HL-60/S4 treated with phorbol 12-myristate 13-acetate at 8.2 ng/mL for 4 days and 3 days (cell line): Measurements from ENCODE around the gene KDM4C.
"Not testable (repeated sequence)": the region's sequence is repeated elsewhere in the genome, so short reads cannot be mapped to it uniquely, and the experiment has no call there.

ENCODE experiments used
- in situ Hi-C: fragments of 300-500 bp; cut with MboI; formaldehyde crosslinking; loops from 2 replicates; pipeline ENCODE4 v1.15.0; 2022; ENCODE audit warnings: low sequenced_read_pairs

KDM4C gene

GRCh38 chr9:6763244-6763643 lies 5.5 kb downstream of the KDM4C start:
- in situ Hi-C loops = no loop called here

GRCh38 chr9:6764011-6764410 lies 6.2 kb downstream of the KDM4C start:
- in situ Hi-C loops = no loop called here

DNA sequence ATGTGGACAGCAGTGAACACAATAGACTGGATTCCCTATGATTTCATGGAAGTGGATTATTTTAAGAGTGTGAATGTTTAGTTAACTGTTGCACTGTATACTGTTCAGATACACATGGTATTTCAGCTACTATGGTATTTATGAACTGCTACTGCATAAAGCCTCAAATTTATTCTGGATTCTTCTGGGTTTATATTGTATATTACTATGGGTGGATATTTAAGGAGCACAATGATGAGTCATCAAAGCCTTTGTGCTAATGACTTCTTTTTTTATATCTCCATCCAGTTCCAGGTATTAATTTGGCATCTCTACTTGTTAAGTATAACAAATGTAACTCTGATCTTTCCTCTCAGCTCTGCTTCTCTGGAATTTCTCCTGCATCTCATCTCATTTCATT lies 6.8 kb downstream of the KDM4C start:
- in situ Hi-C loops = no loop called here

DNA sequence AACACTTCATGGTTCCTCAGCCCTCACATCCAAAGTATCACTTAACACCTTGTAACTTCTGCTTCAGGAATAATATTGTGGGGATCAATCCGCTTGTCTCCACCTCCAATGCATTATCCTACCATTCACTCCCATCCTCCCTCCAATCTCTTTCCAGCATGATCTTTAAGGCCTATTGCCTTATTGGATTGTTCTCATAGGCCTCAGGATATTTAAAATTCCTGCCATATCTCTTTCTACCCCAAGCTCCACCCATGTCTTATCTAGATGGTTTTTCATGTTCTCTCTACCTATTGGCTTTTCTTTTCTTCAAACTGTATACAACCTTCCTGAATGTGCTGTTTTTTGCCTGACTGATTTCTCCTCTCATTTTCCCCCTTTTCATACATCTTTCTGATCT lies 7.2 kb downstream of the KDM4C start:
- in situ Hi-C loops = no loop called here

- in situ Hi-C loops = no loop called here
Observed at GRCh38 chr9:6765396-6765795, 7.6 kb downstream of the KDM4C start.

- in situ Hi-C loops = no loop called here
Observed at GRCh38 chr9:6766606-6767005, 8.8 kb downstream of the KDM4C start.

- in situ Hi-C loops = not testable (repeated sequence)
Observed at GRCh38 chr9:6768587-6768986, 10.8 kb downstream of the KDM4C start.

- in situ Hi-C loops = no loop called here
Observed at GRCh38 chr9:6771722-6772121, 13.9 kb downstream of the KDM4C start.

- in situ Hi-C loops = no loop called here
Observed at GRCh38 chr9:6777213-6777902, 19.6 kb downstream of the KDM4C start.

DNA sequence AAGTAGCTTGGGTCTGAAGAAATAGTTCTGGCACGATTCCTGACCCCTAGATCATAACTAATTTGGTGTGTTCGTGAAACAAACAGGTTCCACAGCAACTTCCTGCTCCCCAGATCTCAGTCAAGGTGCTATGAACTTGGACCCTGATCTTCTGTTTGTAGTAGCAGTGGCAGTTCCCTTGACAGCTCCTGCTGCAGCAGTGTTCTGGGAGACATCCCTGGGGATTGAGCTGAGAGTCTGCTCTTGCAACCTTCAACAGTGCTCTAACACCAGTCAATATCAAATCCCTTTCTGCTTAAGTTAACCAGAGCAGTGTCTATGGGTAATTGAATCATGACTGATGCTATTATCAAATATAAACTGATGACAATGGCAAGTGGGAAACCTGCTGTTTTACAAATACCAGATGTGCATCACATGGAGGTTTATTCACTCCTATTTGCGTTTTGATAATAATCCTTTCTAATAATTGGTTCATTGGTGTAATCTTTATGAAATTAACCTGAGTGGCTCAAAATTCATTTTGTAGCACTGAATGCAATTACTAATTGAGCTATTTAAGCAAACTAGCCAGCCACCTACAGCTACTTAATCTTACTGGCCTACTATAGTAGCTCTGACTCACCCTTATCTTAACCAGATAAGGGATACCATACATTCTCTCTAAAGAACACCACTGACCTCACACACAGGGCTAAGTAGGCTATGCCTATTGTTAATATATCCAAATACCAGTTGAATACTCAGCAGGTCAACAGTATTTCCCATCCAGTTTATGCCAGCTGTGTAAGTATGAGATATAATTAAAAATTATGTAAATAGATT lies 21.9 kb downstream of the KDM4C start:
- in situ Hi-C loops = no loop called here

DNA sequence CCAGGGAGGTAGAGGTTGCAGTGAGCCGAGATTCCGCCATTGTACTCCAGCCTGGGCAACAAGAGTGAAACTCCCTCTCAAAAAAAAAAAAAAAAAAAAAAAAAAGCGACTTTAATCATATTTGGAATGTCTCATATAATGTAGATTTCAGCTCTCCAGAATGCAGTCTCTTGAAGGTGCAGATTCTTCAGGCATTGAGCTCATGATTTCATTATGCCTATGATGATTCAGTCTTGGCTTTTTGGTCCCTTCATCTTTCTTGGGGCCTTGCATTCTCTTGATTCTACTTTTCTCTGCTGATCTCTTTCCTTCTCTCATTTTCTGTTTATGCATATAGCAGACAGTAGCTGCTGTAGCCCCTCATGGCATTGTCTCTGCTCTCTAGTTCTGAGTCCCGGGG lies 22.9 kb downstream of the KDM4C start:
- in situ Hi-C loops = no loop called here

- in situ Hi-C loops = no loop called here
Observed at GRCh38 chr9:6781476-6781875, 23.7 kb downstream of the KDM4C start.

DNA sequence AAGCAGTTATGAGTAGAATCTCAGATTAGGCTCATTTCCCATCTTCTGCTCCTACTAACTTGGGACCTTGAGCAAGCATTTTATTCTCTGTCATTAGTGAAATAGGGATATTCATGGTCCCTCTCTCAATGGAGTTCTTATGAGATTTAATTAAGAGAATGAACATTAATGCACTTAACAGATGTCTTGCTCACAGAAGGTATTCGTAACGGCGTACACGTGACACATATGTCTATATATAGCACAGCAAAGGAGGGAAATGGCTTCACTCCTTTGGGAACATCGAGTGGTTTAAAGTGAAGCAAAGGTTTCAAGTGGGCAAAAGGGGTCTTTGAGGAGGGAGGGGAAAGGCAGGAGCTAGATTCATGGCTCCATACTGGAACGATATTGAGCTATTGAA lies 24.6 kb downstream of the KDM4C start:
- in situ Hi-C loops = no loop called here

GRCh38 chr9:6782981-6783380 lies 25.2 kb downstream of the KDM4C start:
- in situ Hi-C loops = no loop called here

- in situ Hi-C loops = no loop called here
Observed at GRCh38 chr9:6783753-6784152, 26.0 kb downstream of the KDM4C start.

DNA sequence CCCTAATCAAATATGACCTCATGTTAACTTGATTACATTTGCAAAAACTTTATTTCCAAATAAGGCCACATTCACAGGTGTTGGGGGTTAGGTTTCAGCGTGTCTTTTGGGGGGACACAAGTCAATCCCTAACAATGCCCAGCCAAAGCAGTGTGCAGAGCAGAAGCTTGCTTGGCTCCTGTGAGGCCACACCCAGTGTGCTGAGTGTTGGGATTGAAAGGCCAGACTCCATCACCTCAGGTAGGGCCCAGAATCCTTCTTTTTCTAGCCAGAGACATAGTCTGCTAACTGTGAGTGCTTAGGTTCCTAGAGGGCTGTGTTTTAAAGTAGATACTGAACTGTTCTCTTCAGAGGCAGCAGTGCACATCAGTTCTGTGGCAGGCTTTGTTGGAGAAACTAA lies 27.9 kb downstream of the KDM4C start:
- in situ Hi-C loops = no loop called here

DNA sequence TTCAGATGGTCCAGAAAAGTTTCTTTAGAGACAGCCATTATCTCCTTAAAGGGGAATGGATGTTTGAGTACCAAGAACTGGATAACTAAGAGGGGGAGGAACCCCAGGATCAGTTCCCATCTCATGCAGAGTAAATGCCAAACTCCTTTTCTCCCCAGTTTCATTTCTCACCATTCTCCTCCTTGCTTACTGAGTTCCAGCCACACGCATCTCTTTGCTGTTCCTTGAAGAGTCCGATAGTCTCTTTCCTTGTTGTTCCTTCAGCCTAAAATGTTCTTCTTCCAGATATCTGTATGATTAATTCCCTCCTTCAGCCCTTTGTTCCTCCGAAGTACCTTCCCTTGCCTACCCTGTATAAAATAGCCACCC lies 30.0 kb downstream of the KDM4C start:
- in situ Hi-C loops = no loop called here

DNA sequence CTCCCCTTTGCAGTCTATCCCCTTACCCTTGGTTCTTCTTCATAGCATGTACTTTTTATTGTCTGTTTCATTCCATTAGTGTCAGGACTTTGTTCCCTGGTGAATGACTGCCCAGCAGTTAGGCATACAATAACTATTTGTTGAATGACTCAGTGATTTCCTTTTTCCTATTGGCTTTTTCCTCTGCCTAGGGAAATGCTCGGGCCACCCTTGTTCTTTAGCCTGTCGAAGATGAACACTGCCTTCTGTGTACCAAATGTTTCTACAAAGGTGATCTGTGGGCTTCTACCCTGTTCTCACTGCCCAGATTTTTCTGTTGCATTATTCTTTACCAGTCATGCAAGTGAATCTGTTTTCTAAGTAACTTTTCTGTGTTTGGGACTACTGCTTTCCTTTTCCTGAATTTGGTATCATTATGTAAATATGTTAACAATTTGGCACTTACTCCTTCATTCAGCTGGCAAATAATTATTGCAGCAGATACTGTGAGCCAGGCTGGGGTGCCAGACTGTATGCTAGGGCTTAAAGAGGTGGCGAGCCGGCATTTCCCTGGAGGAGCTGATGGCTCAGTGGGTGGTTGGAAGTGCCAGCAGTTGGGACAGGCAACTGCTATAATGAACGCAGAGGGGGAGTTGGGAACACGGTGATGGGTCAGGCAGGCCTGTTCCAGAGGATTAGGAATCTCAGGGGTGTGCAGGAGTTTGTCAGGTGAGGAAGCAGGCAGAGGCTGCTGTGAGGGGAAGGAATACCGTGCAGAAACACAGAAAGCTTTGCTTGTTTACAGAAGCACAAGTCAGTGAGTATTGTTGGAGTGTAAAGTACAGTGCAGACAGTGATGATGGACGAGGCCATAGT lies 30.6 kb downstream of the KDM4C start:
- in situ Hi-C loops = no loop called here

DNA sequence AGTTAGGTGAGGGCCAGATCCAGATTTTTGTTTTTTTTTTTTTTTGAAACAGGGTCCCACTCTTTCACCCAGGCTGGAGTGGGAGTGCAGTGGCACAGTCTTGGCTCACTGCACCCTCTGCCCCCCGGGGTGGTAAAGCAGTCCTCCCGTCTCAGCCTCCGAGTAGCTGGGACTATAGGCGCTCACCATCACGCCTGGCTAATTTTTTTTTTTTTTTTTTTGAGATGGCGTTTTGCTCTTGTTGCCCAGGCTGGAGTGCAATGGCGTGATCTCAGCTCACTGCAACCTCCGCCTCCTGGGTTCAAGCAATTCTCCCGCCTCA lies 31.2 kb downstream of the KDM4C start:
- in situ Hi-C loops = not testable (repeated sequence)

DNA sequence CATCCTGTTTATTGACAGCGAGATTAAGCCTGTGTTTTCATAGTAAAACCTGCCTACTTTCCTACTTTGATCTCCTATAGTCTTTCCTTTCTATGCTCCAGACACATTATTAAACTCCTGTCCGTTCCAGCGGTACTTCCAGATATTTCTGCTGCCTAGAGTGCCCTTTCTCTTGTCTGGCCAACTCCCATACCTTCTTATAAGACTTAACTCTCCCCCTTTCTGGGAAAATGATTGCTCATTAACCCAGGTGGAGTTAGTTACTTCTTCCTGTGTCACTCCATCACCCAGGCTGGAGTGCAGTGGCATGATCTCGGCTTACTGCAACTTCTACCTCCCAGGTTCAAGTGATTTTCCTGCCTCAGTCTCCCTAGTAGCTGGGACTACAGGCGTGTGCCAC lies 33.1 kb downstream of the KDM4C start:
- in situ Hi-C loops = no loop called here

GRCh38 chr9:6793203-6793602 lies 35.4 kb downstream of the KDM4C start:
- in situ Hi-C loops = no loop called here

DNA sequence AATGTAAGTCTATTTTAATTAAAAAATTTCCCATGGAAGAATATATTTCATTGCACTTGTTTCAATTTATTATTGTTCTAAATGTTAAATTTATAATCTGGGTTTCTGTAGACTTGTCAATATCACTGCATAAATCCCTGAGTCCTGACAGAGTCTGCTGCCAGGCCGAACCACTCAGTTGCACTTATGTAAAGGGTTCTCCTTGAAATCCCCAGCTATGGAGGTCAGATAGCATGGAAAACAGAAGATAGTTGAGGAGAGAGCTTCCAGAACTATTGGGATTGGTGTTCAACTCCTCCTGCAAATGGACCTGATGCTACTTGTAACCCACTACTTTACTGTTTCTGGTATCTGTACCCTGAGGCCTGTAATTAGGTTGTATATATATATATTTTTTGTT lies 37.2 kb downstream of the KDM4C start:
- in situ Hi-C loops = no loop called here
